Measurements from ENCODE around the gene PSMB7.

Gene PSMB7

GRCh38 chr9:124303762-124304161 is 111.5 kb downstream of the PSMB7 start:
- Histone ChIP-seq H3K9me3 (ENCODE audit: control insufficient read depth, insufficient read depth, low read depth, low read length) (no peaks in the 10 kb centered on the region), H3K4me3 (ENCODE audit: low read depth, low read length) (no peak overlapping the region), H3K4me1 (ENCODE audit: control insufficient read depth, insufficient read depth, low read length) (no peaks in the 10 kb centered on the region), H3K36me3 (ENCODE audit: control insufficient read depth in 2 of 2, insufficient read depth in 1 of 2, low read length in 2 of 2) (peaks cover 0 to 13% of the 10 kb centered on the region in 2 experiments; a peak in 1 of 3 replicates), H3K27ac (ENCODE audit: extremely low read depth, low read depth, low read length) (no peak overlapping the region)
- POLR2A ChIA-PET: no interaction called here
- TF ChIP-seq TSHZ1 (tag by site-specific recombination; IDR thresholded peaks at IDR 0.05; ENCODE audit: borderline replicate concordance) (no peak), ZNF394 (tag by site-specific recombination; IDR thresholded peaks at IDR 0.05; ENCODE audit: borderline replicate concordance) (no peak), ZNF16 (tag by site-specific recombination; IDR thresholded peaks at IDR 0.05; ENCODE audit: low read depth) (no peak), ZSCAN16 (tag by site-specific recombination; IDR thresholded peaks at IDR 0.05) (no peak), GLI2 (tag by site-specific recombination; IDR thresholded peaks at IDR 0.05; ENCODE audit: borderline replicate concordance, low read depth) (no peak), ZNF585B (tag by site-specific recombination; IDR thresholded peaks at IDR 0.05) (no peak), ZNF529 (tag by site-specific recombination; IDR thresholded peaks at IDR 0.05; ENCODE audit: insufficient replicate concordance) (no peak), ZNF658 (tag by site-specific recombination; IDR thresholded peaks at IDR 0.05) (no peak), GFI1B (tag by site-specific recombination; IDR thresholded peaks at IDR 0.05) (no peak), HOXC10 (CRISPR knock-in tag; IDR thresholded peaks at IDR 0.05) (no peak), PRDM1 (tag by site-specific recombination; IDR thresholded peaks at IDR 0.05) (no peak), ZNF623 (tag by site-specific recombination; IDR thresholded peaks at IDR 0.05) (no peak), ZNF837 (tag by site-specific recombination; IDR thresholded peaks at IDR 0.05) (no peak)
- CTCF ChIA-PET: interaction anchor here (0.7 to 2.6 kb wide), 2 partner anchors 17 to 177 kb away, joined by 4 to 7 read pairs; no protein-coding TSS in a partner anchor

Measured in HEK293 (cell line).